GM12872 (cell line): ENCODE results near the gene KLF13.

ENCODE experiments used
- TF ChIP-seq, protein P1 (sequence below): IDR thresholded peaks from 3 replicates; pipeline ENCODE4 v1.5.1; 2011; ENCODE audit warnings: low read depth, mild to moderate bottlenecking, low read length, moderate library complexity; ENCODE audit not compliant: insufficient read depth

KLF13 gene

DNA sequence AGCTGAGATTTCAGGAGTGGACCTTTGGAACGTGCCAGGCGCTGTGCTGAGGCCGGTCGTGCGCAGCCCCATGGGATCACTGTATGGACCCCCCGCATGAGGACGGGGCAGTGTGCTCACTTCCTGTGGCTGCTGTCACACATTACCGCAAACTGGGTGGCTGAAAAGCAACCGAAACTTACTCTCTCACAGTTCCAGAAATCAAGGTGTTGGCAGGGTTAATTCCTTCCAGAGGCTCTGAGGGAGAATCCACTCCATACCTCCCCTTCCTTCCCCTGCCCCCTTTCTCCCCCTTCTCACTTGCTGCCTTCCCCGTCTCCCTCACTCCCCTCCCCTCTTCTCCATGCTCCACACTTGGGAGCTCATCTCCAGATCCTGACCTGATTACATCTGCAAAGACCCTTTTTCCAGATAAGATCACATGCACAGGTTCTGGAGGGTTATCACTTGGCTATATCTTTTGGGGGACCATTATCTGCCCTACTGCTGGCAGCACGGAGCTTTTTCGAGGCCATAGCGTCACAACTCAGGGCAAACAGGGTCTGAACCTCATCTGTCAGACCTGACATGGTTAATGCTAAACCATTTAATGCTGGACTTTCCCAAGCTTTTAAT, 41.2 kb downstream of the KLF13 start:
- TF ChIP-seq, protein P1, sequence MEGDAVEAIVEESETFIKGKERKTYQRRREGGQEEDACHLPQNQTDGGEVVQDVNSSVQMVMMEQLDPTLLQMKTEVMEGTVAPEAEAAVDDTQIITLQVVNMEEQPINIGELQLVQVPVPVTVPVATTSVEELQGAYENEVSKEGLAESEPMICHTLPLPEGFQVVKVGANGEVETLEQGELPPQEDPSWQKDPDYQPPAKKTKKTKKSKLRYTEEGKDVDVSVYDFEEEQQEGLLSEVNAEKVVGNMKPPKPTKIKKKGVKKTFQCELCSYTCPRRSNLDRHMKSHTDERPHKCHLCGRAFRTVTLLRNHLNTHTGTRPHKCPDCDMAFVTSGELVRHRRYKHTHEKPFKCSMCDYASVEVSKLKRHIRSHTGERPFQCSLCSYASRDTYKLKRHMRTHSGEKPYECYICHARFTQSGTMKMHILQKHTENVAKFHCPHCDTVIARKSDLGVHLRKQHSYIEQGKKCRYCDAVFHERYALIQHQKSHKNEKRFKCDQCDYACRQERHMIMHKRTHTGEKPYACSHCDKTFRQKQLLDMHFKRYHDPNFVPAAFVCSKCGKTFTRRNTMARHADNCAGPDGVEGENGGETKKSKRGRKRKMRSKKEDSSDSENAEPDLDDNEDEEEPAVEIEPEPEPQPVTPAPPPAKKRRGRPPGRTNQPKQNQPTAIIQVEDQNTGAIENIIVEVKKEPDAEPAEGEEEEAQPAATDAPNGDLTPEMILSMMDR, result no peak

DNA sequence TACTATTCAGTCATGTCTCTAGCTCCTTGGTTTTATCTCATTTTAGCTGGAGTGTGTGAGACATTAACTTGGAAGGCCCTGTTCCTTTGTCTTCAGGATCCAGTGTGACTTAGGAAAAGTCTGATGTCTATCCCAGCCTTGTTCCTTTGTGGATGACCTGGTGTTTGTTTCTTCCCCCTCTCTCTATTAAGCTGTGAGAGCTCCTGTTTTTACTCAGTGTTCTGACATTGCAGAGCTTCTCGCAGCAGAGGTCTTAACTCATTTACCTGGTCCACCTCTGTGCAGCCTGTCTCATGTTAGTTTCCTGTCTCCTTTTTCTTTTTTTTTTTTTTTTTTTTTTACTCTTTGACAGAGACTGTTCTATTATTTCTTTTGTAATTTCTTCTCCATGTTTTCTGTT, 43.1 kb downstream of the KLF13 start:
- TF ChIP-seq, protein P1, result no peak

DNA sequence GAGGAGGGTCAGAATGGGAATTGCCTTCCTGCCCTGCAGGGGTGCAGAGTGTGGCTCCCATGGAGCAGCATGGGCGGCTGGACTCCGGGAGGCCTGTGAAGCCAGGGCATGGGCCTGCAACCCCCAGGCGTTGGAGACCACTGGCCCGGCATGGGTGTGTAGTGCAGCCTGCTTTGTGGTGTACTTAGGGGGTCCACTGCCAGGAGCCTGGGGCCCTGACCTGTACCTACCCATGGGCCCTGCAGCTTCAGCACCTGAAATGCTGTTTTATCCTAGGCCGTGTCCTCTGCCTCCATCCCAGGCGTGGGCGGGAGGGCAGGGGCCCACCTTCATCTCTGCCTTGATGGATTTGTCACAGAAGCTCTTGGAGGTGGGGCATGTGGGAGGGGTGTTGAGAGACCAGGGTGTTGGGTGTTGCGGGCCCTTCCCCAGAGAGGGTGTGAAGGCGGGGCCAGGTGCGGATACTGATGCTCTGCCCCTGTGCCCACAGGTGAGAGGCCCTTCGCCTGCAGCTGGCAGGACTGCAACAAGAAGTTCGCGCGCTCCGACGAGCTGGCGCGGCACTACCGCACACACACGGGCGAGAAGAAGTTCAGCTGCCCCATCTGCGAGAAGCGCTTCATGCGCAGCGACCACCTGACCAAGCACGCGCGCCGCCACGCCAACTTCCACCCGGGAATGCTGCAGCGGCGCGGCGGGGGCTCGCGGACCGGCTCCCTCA, 45.0 kb downstream of the KLF13 start:
- TF ChIP-seq, protein P1, result no peak

DNA sequence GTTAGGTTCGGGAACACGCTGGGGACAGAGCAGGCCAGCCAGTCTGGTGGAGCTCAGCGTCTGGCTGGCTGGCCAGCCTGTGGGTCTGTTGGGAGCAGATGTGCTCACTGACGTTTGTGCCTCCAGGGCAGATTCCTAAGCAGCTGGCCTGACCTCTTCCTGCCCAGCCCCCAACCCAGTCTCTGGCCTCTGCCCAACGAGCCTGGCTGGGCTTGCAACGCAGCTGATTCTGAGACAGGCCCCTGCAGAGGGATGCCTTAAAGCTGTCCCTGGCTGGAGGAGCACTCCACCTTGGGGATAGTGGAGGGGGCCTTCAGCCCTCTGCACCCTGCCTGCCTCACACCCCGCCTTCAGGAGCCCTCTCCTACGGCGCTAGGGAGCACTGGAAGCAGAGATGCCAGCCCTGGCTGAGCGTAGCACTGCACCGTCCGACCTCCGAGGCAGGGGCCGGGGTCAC, 46.0 kb downstream of the KLF13 start:
- TF ChIP-seq, protein P1, result no peak

DNA sequence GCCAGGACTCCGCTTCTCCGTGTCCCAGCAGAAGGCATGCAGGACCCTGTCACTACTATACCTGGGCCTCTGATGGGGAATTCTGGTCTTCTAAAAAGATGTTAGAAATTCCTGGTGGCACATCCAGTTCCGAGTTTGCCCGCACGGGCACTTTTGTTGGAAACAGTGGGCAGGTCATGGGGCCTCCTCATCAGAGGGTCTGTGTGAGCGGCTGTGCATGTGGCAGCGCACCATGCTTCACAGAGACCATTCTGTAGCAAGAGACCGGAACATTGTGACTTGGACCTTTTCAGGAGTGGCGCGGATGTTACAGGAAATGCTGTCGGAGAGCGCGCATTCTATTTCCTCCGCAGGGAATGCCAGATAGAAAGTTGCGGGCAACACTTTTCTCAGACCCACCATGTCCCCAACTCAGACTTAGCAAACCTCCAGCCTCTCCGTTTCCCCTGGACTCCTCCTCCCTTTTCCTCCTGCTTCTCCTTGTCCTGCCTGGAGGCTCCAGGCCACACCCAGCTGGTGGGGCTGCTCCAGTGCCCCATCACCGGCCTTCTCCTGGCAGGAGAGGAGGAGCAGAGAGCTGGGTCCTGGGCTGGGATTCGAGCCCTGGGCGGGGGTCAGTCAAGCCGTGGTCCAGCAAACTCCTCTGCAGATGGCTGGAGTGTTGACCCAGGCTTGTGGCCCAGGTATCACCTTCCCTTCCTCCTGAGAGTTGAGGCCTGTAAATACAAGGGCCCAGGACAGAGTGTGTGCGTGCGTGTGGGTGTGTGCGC, 46.6 kb downstream of the KLF13 start:
- TF ChIP-seq, protein P1, result no peak

DNA sequence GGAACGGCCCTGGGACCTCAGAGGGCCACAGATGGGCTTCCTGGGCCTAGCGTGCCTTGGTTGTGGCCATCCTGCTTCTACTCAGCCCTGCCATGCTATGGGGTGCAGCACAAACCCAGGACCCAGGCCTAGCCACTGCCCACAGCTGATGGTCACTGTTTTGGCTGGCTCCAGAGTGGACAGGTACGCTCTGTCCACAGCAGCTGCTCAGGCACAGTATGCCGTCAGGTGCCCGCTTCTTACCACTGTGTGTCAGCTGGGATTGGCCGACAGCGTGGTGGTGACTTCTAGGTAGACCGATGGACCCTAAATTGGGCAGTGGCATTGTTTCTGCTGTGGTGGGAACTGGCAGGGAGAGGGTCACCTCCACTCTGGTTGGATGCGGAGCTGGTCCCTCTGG, 47.3 kb downstream of the KLF13 start:
- TF ChIP-seq, protein P1, result no peak

DNA sequence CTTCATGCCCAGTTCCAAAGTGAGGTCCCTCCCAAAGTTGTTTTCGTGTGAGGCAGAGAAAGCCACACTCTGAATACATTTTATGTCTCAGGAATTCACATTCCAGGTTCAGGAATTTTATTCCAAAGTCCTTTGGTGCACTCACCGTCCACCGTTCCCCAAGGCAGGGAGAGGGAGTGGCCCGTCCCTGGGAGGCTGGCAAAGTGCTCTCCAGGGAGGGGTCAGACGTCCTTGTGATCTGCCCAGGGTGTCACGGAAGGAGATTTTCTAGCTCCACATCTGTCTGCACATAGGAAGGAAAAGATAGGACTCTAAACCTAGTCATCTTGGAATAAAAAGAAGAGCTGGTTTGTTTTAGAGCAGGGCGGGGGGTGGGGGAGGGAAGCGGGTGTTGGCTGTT, 47.9 kb downstream of the KLF13 start:
- TF ChIP-seq, protein P1, result no peak
